CD4-positive, alpha-beta T cell (primary cell): ENCODE measurements around the gene CTAGE1. TPM values are rescaled to one million over a fixed set of nuclear protein-coding genes. Genes with fewer than 3 reads are reported as not detected.

ENCODE experiments used
- ATAC-seq: fragments of 200-7000 bp; cut with Tn5 transposase; one replicate; pipeline ENCODE4 v1.10.0; 2022; ENCODE audit warnings: mild to moderate bottlenecking; ENCODE audit not compliant: poor library complexity
- CTCF ChIA-PET: fragments of 350-600 bp; sonication (Branson Sonifier 250); formaldehyde crosslinking; loops from one replicate; lab custom pipeline; 2021; ENCODE audit warnings: antibody characterized with exemption, inconsistent platforms; lab: Charles Lee
- POLR2A ChIA-PET: fragments of 350-600 bp; sonication (Branson Sonifier 250); formaldehyde crosslinking; loops from one replicate; lab custom pipeline; 2021; ENCODE audit warnings: antibody characterized with exemption, inconsistent platforms; lab: Charles Lee
- DNase-seq, 14 experiments: peaks; one replicate each; pipeline ENCODE4 v3.0.0-alpha.2; 2013 to 2020; ENCODE audit warnings: mixed read lengths in 2 of 14
- H3K27ac ChIP-seq, 2 donors: one replicate each; pipeline versions ENCODE4 v1.5.1 to v1.7.0; 2013; ENCODE audit warnings: low read length in 2 of 2, low read depth in 1 of 2, mild to moderate bottlenecking in 1 of 2
- H3K27me3 ChIP-seq, 2 experiments: 1 replicate in 1 of 2; 2 replicates in 1 of 2; pipeline versions ENCODE4 v1.6.1 to v1.7.0; 2013; ENCODE audit warnings: low read length in 2 of 2, control low read depth in 1 of 2, mild to moderate bottlenecking in 1 of 2, moderate library complexity in 1 of 2; ENCODE audit not compliant: insufficient read depth in 2 of 2, control insufficient read depth in 1 of 2
- H3K36me3 ChIP-seq: one replicate; pipeline ENCODE4 v1.6.1; 2013; ENCODE audit warnings: low read length, control low read depth; ENCODE audit not compliant: insufficient read depth
- H3K4me1 ChIP-seq: one replicate; pipeline ENCODE4 v1.6.1; 2013; ENCODE audit warnings: low read length, control low read depth; ENCODE audit not compliant: insufficient read depth
- H3K4me3 ChIP-seq: one replicate; pipeline ENCODE4 v1.5.1; 2013; ENCODE audit warnings: mild to moderate bottlenecking, low read length, moderate library complexity
- H3K9me3 ChIP-seq, 2 experiments: 1 replicate in 1 of 2; 2 replicates in 1 of 2; pipeline versions ENCODE4 v1.6.1 to v1.7.0; 2013; ENCODE audit warnings: low read length in 2 of 2, mild to moderate bottlenecking in 2 of 2, control low read depth in 1 of 2, moderate library complexity in 1 of 2; ENCODE audit not compliant: control insufficient read depth in 1 of 2, insufficient read depth in 1 of 2
- H3K27ac Mint-ChIP-seq: one replicate; pipeline ENCODE4 v1.8.0; 2020; ENCODE audit warnings: mixed read lengths
- H3K27me3 Mint-ChIP-seq: one replicate; pipeline ENCODE4 v1.8.0; 2021; ENCODE audit warnings: mixed read lengths
- H3K36me3 Mint-ChIP-seq: one replicate; pipeline ENCODE4 v1.8.0; 2021; ENCODE audit warnings: low read depth, mixed read lengths
- H3K4me1 Mint-ChIP-seq: one replicate; pipeline ENCODE4 v1.8.0; 2021; ENCODE audit warnings: low read depth, mixed read lengths
- H3K4me3 Mint-ChIP-seq: one replicate; pipeline ENCODE4 v1.8.0; 2020; ENCODE audit warnings: mild to moderate bottlenecking, mixed read lengths
- H3K9me3 Mint-ChIP-seq: one replicate; pipeline ENCODE4 v1.8.0; 2020; ENCODE audit warnings: mixed read lengths
- intact Hi-C, 2 experiments: fragments of 100-400 bp; cut with DNase I in 1 of 2; cut with micrococcal nuclease in 1 of 2; formaldehyde crosslinking; loops; one replicate each; pipeline versions ENCODE4 v1.15.1 to v1.9.0; 2023 to 2025; cut with DNase I, micrococcal nuclease
- polyA plus RNA-seq, 2 donors: library from polyadenylated mRNA; unstranded; fragments of 120-200 nt; gene quantifications; one replicate each; pipeline ENCODE4 v1.2.1, GENCODE V29; 2013
- total RNA-seq, 174 experiments: library from RNA in 2 of 174; stranded (reverse) in 2 of 174; gene quantifications; one replicate each; pipeline ENCODE4 v1.2.3 and lab custom pipeline; 2021 to 2026
- TF ChIP-seq, protein P1 (sequence below): fragments of 200-600 bp; IDR thresholded peaks from one replicate; pipeline ENCODE4 v1.8.0; 2022; ENCODE audit warnings: antibody characterized with exemption, mild to moderate bottlenecking

Gene CTAGE1, protein sequence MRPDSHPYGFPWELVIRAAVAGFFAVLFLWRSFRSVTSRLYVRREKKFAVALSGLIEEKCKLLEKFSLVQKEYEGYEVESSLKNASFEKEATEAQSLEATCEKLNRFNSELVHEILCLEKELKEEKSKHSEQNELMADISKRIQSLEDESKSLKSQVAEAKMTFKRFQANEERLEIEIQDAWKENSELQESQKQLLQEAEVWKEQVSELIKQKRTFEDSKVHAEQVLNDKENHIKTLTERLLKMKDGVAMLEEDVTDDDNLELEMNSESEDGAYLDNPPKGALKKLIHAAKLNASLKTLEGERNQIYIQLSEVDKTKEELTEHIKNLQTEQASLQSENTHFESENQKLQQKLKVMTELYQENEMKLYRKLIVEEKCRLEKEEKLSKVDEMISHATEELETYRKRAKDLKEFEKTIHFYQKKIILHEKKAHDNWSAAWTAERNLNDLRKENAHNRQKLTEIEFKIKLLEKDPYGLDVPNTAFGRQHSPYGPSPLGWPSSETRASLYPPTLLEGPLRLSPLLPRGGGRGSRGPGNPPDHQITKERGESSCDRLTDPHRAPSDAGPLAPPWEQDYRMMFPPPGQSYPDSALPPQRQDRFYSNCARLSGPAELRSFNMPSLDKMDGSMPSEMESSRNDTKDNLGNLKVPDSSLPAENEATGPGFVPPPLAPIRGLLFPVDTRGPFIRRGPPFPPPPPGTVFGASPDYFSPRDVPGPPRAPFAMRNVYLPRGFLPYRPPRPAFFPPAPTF
- total RNA-seq (not detected), total RNA-seq (lab: John Stamatoyannopoulos, UW) (0 to 0.36 (median 0.07) reads per million in 172 experiments)
- not detected for polyA plus RNA-seq (2013, experiment 1 of 2)
- polyA plus RNA-seq (2013, experiment 2 of 2): 0.04 TPM

DNA sequence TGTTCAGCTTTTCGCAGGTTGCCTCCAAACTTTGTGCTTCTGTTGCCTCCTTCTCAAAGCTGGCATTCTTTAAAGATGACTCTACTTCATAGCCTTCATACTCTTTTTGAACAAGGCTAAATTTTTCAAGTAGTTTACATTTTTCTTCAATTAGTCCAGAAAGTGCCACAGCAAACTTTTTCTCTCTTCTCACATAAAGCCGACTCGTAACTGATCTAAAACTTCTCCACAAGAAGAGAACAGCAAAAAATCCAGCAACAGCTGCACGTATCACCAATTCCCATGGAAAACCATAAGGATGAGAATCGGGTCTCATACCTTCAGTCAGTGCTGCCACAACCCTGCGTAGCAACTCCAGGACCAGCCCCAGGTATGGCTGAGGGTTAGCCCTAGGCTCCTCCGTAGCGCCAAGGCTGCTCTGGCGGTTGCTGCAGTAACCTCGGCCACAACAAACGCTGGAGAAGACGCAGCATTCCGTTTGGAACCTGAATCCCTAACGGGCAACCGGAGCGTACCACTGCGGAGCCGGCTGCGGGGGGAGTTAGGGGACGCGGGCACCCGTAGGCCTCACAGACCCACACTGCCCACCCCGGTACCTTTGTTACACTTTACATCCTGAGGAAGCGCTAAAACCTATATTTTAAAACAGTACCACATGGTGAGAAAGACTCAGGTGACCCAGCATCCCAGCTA, at the start of gene CTAGE1:
Gene CTAGE1 (minus strand): TSS at position 420 of the 693 bp plus-strand sequence. CDS start 104 bp downstream, at position 316.
- Histone ChIP-seq H3K4me3 (no peak within 1 kb of the TSS), H3K36me3 (no peaks in the 10 kb centered on the region), H3K4me1 (no peaks in the 10 kb centered on the region), H3K27ac (no peak within 1 kb of the TSS), H3K27me3 (no peaks in the 10 kb centered on the region), H3K9me3 (peaks cover 0 to 14% of the 10 kb centered on the region in 2 experiments)
- H3K4me1 Mint-ChIP-seq: no peaks in the 10 kb centered on the region
- no peak within 1 kb of the TSS for H3K4me3 Mint-ChIP-seq
- POLR2A ChIA-PET: no interaction called here
- TF ChIP-seq, protein P1, sequence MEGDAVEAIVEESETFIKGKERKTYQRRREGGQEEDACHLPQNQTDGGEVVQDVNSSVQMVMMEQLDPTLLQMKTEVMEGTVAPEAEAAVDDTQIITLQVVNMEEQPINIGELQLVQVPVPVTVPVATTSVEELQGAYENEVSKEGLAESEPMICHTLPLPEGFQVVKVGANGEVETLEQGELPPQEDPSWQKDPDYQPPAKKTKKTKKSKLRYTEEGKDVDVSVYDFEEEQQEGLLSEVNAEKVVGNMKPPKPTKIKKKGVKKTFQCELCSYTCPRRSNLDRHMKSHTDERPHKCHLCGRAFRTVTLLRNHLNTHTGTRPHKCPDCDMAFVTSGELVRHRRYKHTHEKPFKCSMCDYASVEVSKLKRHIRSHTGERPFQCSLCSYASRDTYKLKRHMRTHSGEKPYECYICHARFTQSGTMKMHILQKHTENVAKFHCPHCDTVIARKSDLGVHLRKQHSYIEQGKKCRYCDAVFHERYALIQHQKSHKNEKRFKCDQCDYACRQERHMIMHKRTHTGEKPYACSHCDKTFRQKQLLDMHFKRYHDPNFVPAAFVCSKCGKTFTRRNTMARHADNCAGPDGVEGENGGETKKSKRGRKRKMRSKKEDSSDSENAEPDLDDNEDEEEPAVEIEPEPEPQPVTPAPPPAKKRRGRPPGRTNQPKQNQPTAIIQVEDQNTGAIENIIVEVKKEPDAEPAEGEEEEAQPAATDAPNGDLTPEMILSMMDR: no peak
- CTCF ChIA-PET: no interaction called here
- intact Hi-C loops: no loop called here
- no peak for DNase-seq
- no peak for ATAC-seq
- H3K27me3 Mint-ChIP-seq: peaks cover 4% of the 10 kb centered on the region
- no peak within 1 kb of the TSS for H3K27ac Mint-ChIP-seq
- no peaks in the 10 kb centered on the region for H3K36me3 Mint-ChIP-seq
- H3K9me3 Mint-ChIP-seq: peaks cover 4% of the 10 kb centered on the region

DNA sequence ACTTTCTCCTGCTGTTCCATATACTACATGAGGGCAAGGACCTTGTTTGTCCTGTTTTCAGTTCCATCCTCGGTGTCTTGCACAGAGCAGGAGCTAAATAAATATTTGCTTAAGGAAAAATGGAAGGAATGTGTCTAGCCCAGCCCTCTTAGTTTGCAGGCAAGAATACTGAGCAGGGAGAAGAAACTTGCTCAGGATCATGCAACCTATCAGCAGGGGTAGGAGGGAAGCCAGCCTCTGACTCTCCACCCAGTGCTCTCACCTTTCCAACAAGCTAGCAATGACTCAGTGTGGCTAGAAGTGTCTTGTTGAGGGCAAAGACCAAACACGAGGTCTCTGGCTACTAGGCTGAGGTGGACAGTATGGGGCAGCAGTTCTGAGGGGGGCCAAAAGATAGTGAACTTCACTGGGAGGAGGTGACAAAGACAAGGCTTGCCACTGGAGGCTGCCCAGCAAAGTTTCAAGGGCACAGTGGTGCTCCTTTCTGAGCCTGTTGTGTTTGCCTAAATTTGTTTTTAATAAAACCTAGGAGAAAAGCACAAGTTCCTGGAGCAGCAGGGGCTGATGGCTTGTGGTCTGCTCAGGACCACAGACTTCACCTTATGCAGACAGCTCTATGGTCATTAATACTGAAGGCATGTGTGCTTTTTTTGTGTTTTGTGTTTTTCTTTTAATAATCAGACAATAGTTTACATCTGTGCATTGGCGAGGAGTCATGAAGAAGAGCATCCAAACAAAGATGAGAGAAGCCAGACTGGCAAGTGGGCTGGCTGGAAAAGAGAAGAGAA, 49.1 kb upstream of the CTAGE1 start:
- Mint-ChIP-seq H3K27ac (no peak overlapping the region), H3K4me3 (no peak overlapping the region), H3K27me3 (no peaks in the 10 kb centered on the region), H3K4me1 (no peaks in the 10 kb centered on the region), H3K9me3 (peaks cover 3% of the 10 kb centered on the region), H3K36me3 (no peaks in the 10 kb centered on the region)
- POLR2A ChIA-PET: no interaction called here
- ATAC-seq (no peak), DNase-seq (no peak)
- Histone ChIP-seq H3K36me3 (no peaks in the 10 kb centered on the region), H3K4me1 (no peaks in the 10 kb centered on the region), H3K27me3 (no peaks in the 10 kb centered on the region), H3K27ac (no peak overlapping the region), H3K9me3 (no peaks in the 10 kb centered on the region), H3K4me3 (no peak overlapping the region)
- intact Hi-C loops: no loop called here
- TF ChIP-seq, protein P1: no peak
- CTCF ChIA-PET: no interaction called here
